Left kidney (tissue), 8 donors: ENCODE data around the gene C2CD5. TPM values are rescaled to one million over a fixed set of nuclear protein-coding genes. Genes with fewer than 3 reads are reported as not detected.
A peak's percentile ranks its signal among the peaks of the same experiment; 100 is the strongest.
"Not testable (repeated sequence)": the region's sequence is repeated elsewhere in the genome, so short reads cannot be mapped to it uniquely, and the experiment has no call there.

Experiments
- DNase-seq: peaks from one replicate; pipeline ENCODE4 v3.0.0-alpha.2; 2013
- long read RNA-seq, 8 donors: transcript quantifications; one replicate each; lab custom pipeline, GENCODE V29; 2026
- polyA plus RNA-seq: library from polyadenylated mRNA; unstranded; fragments of 120-200 nt; gene quantifications from one replicate; pipeline ENCODE4 v1.2.1, GENCODE V29; 2013; ENCODE audit not compliant: insufficient read length

Gene C2CD5
- 110 TPM for polyA plus RNA-seq
- long read RNA-seq, donor 1, full-length matches to known transcripts = 5 of 11 reads
- long read RNA-seq, donor 1, partial matches to known transcripts = 6 of 11 reads
- long read RNA-seq, donor 1, other reads (novel, unspliced or antisense) = 0 of 11 reads
- long read RNA-seq, donor 2, full-length matches to known transcripts = 2 of 13 reads
- long read RNA-seq, donor 2, partial matches to known transcripts = 11 of 13 reads
- long read RNA-seq, donor 2, other reads (novel, unspliced or antisense) = 0 of 13 reads
- long read RNA-seq, donor 3, full-length matches to known transcripts = 3 of 24 reads
- long read RNA-seq, donor 3, partial matches to known transcripts = 21 of 24 reads
- long read RNA-seq, donor 3, other reads (novel, unspliced or antisense) = 0 of 24 reads
- long read RNA-seq, donor 4 = 0 reads
- long read RNA-seq, donor 5, full-length matches to known transcripts = 5 of 12 reads
- long read RNA-seq, donor 5, partial matches to known transcripts = 7 of 12 reads
- long read RNA-seq, donor 5, other reads (novel, unspliced or antisense) = 0 of 12 reads
- long read RNA-seq, donor 6, partial matches to known transcripts = 42 of 44 reads
- long read RNA-seq, donor 6, other reads (novel, unspliced or antisense) = 0 of 44 reads
- long read RNA-seq, donor 7, partial matches to known transcripts = 27 of 27 reads
- long read RNA-seq, donor 7, other reads (novel, unspliced or antisense) = 0 of 27 reads
- long read RNA-seq, donor 8, partial matches to known transcripts = 6 of 10 reads
- long read RNA-seq, donor 8, other reads (novel, unspliced or antisense) = 0 of 10 reads

GRCh38 chr12:22544038-22544979 is at the start of gene C2CD5:
Gene C2CD5, minus strand, starts transcription at chr12:22544542. Its CDS starts 392 bp downstream, at chr12:22544150.
- peak; percentile 99 for DNase-seq

DNA sequence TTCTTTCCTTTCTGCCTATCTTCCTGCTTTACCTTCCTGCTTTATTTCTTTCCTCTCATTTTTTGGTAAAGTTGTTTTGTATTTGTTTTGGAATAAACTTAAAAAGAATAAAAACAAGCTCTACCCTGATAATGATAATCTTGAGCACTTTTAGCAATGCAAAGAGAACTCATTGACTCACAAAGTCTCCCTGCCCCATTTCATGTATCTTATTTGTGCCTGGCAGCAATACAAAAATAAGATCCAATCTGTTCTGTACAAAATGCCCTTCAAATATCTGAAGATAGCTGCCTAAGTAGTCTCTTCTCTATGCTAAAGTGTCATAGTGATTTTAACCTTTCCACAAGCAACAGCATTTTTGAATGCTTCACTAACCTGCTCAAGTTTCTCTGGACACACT is 49.5 kb upstream of the C2CD5 start:
- DNase-seq = no peak

- DNase-seq = no peak
Observed at GRCh38 chr12:22588817-22589216, 44.5 kb upstream of the C2CD5 start.

DNA sequence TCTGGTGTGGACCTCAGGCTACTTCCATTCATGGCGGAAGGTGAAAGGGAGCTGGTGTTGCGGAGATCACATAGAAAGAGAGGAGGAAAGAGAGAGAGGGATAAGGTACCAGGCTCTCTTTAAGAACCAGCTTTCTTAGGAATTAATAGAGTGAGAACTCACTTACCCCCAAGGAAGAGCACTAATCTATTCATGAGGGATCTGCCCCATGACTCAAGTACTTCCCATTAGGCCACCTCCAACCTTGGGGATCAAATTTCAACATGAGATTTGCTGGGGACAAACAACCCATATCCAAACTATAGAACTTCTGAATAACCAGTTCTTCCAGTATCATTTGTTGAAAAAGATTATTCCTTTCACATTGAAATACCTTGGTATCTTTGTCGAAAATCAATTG is 34.0 kb upstream of the C2CD5 start:
- DNase-seq = no peak

GRCh38 chr12:22577667-22578066 is 33.3 kb upstream of the C2CD5 start:
- no peak for DNase-seq

GRCh38 chr12:22576473-22576872 is 32.1 kb upstream of the C2CD5 start:
- DNase-seq = no peak

DNA sequence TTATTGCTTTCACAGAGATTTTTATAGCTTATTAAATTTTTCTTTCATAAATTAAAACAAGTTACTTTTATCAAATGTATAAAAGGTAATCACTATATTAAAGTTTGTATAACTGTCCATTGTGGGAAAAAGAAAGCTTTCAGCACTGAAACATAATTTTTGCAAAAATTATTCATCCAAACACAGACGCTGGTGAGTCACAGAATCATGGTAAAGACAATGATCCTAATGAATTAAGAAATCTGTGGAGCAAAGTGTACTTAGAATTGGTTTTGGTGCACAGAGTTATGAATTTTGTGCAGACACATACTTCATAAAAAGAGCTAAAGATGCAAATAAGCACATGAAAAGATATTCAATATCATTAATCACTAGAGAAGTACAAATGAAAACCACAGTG is 31.7 kb upstream of the C2CD5 start:
- DNase-seq = no peak

- no peak for DNase-seq
Observed at GRCh38 chr12:22574921-22575320, 30.6 kb upstream of the C2CD5 start.

DNA sequence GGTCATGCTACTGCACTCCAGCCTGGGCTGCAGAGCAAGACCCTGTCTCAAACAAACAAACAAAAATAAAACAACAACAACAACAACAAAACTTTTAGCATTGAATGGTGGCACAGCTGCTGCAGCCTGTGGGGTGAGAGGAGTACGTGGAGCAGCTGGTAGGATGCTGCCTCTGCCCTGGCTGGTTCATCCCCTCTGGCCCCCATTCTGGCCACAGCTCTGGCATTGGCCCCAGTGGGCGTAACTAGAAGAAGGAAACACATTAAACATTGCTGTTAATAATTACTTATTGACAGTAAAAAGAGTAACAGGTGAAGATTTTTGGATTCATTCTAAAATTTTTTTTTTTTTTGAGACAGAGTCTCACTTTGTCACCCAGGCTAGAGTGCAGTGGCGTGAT is 28.8 kb upstream of the C2CD5 start:
- no peak for DNase-seq

- no peak for DNase-seq
Observed at GRCh38 chr12:22569253-22569652, 24.9 kb upstream of the C2CD5 start.

- DNase-seq = no peak
Observed at GRCh38 chr12:22562036-22563028, 18.0 kb upstream of the C2CD5 start.

- not testable (repeated sequence) for DNase-seq
Observed at GRCh38 chr12:22554750-22555149, 10.4 kb upstream of the C2CD5 start.

DNA sequence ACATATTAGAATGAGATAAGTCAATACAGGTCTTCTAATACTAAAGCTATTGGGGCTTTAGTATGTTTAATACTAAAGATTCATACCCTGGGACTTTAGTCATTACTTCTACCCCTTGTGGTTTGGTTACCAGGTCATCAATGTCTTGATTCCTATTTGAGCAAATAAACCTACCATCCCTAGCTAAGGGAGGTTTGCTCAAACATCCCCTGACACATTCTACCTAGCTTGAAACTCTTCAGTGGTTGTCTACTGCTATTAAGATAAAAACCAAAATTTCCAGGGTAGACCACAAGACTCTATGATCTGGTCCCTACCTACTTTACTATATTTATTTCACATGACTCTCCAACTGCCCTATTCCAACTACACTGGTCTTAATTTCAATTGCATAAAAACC is 7.3 kb upstream of the C2CD5 start:
- no peak for DNase-seq

- DNase-seq = no peak
Observed at GRCh38 chr12:22545255-22545654, 913 bp upstream of the C2CD5 start.

- peak; percentile 62 for DNase-seq
Observed at GRCh38 chr12:22543246-22544037, 900 bp downstream of the C2CD5 start.

DNA sequence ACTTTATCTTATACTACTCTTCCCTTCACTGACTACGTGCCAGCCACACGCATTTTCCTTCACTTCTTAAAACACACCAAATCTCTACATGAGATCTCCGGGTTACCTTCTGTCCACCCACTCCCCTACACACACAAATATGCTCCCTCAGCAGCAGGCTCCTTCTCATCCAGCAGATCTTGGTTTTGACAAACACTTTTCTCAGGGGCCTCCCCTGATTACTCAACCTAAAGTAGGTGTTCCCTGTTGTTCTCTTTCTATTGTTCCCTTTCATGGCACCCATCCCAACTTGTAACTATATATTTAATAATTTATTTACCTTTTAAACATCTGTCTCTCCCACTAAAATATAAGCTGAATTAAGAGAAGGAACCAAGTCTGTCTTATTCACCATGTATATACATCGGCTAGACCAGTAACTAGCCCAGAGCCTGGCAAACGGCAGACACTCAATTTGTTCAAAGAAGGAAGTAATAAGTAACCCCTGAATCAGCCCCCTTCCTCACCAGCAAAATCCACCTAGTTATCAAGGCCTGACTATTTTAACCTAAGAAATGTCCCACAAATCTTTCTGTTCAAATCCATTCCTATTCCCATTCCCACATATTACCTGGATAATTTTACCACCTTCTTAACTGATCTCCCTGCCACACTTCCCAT is 2.7 kb downstream of the C2CD5 start:
- DNase-seq = no peak

- no peak for DNase-seq
Observed at GRCh38 chr12:22539055-22539454, 5.3 kb downstream of the C2CD5 start.

- DNase-seq = no peak
Observed at GRCh38 chr12:22538311-22538710, 6.0 kb downstream of the C2CD5 start.

GRCh38 chr12:22536971-22537544 is 7.3 kb downstream of the C2CD5 start:
- no peak for DNase-seq
